ENCODE measurements around the gene MYO9A. TPM values are rescaled to one million over a fixed set of nuclear protein-coding genes. Genes with fewer than 3 reads are reported as not detected.

MYO9A gene
- polyA plus RNA-seq, 1 donor = 12.0 TPM

GRCh38 chr15:72155635-72156616 lies 38.0 kb upstream of the MYO9A start:
- WGBS (ENCODE audit: insufficient coverage, low lambda C conversion rate) = 33% methylated on average over 1 of the region's 19 CpGs
- H3K27me3 ChIP-seq (ENCODE audit: control insufficient read depth, insufficient read depth, low read length) = no peaks in the 10 kb centered on the region
- no peaks in the 10 kb centered on the region for H3K36me3 ChIP-seq (ENCODE audit: control insufficient read depth, insufficient read depth, low read length)
- peak; percentile 75 to 78 for DNase-seq
- H3K4me1 ChIP-seq (ENCODE audit: control insufficient read depth, insufficient read depth, low read length) = peaks cover 8% of the 10 kb centered on the region
- peak overlapping the region; percentile 24 for H3K27ac ChIP-seq (ENCODE audit: low read length)
- H3K4me3 ChIP-seq (ENCODE audit: low read length) = peak overlapping the region; percentile 37
- no peaks in the 10 kb centered on the region for H3K9me3 ChIP-seq (ENCODE audit: control insufficient read depth, low read depth, low read length)

GRCh38 chr15:72155003-72155621 lies 37.2 kb upstream of the MYO9A start:
- Histone ChIP-seq H3K9me3 (ENCODE audit: control insufficient read depth, low read depth, low read length) (no peaks in the 10 kb centered on the region), H3K4me3 (ENCODE audit: low read length) (peak overlapping the region; percentile 37)
- no CpG with 5 or more reads among the region's 14 CpGs for WGBS (ENCODE audit: insufficient coverage, low lambda C conversion rate)

GRCh38 chr15:72154316-72154715 lies 36.4 kb upstream of the MYO9A start:
- DNase-seq = no peak
- H3K4me3 ChIP-seq (ENCODE audit: low read length) = no peak overlapping the region
- no peak overlapping the region for H3K27ac ChIP-seq (ENCODE audit: low read length)
- no peaks in the 10 kb centered on the region for H3K27me3 ChIP-seq (ENCODE audit: control insufficient read depth, insufficient read depth, low read length)
- 96% methylated on average over 4 of the region's 7 CpGs for WGBS (ENCODE audit: insufficient coverage, low lambda C conversion rate)
- H3K4me1 ChIP-seq (ENCODE audit: control insufficient read depth, insufficient read depth, low read length) = peaks cover 8% of the 10 kb centered on the region
- H3K36me3 ChIP-seq (ENCODE audit: control insufficient read depth, insufficient read depth, low read length) = no peaks in the 10 kb centered on the region
- no peaks in the 10 kb centered on the region for H3K9me3 ChIP-seq (ENCODE audit: control insufficient read depth, low read depth, low read length)

More at GRCh38 chr15:72155003-72155621, 37.2 kb upstream of the MYO9A start:
- peak overlapping the region; percentile 24 for H3K27ac ChIP-seq (ENCODE audit: low read length)
- DNase-seq = peak in 1 of 2 donors; percentile 53
- peaks cover 8% of the 10 kb centered on the region for H3K4me1 ChIP-seq (ENCODE audit: control insufficient read depth, insufficient read depth, low read length)
- H3K27me3 ChIP-seq (ENCODE audit: control insufficient read depth, insufficient read depth, low read length) = no peaks in the 10 kb centered on the region
- H3K36me3 ChIP-seq (ENCODE audit: control insufficient read depth, insufficient read depth, low read length) = no peaks in the 10 kb centered on the region

DNA sequence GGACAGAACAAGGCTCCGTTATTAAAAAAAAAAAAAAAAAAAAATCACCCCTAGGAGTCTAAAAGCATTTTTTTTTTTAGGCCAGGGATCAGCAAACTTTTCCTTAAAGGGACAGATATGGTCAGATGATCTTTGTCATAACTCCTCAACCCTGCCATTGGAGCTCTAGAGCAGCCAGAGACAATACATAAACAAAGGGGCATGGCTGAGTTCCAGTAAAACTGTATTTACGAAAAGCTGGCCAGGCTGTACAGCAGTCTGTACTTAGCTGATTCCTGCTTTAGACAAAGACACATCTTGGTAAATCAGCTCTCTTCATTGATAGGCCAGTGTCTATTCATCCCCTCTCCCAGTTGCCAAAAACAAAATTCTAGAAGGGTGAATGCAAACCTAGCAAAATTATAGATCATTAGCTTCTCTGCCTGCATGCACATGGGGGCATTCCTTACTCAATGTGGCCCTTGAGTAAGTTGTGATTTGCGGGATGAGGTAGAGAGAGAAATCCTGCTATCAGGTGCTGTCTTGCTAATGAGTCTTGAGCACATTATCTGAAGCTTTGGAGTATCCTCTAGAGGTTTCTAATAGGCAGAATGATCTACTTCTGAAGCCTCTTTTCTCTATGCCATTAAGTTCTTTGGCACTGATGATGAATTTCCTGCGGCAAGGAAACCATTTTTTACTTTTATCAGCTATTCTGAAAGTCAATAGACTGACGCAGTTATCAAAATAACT lies 35.5 kb upstream of the MYO9A start:
- 100% methylated on average over 1 of the region's 5 CpGs for whole genome bisulfite sequencing (ENCODE audit: insufficient coverage, low lambda C conversion rate)
- no peak overlapping the region for H3K27ac ChIP-seq (ENCODE audit: low read length)
- no peaks in the 10 kb centered on the region for H3K36me3 ChIP-seq (ENCODE audit: control insufficient read depth, insufficient read depth, low read length)
- H3K4me3 ChIP-seq (ENCODE audit: low read length) = no peak overlapping the region
- H3K9me3 ChIP-seq (ENCODE audit: control insufficient read depth, low read depth, low read length) = no peaks in the 10 kb centered on the region
- no peak for DNase-seq
- no peaks in the 10 kb centered on the region for H3K27me3 ChIP-seq (ENCODE audit: control insufficient read depth, insufficient read depth, low read length)
- H3K4me1 ChIP-seq (ENCODE audit: control insufficient read depth, insufficient read depth, low read length) = peaks cover 8% of the 10 kb centered on the region

DNA sequence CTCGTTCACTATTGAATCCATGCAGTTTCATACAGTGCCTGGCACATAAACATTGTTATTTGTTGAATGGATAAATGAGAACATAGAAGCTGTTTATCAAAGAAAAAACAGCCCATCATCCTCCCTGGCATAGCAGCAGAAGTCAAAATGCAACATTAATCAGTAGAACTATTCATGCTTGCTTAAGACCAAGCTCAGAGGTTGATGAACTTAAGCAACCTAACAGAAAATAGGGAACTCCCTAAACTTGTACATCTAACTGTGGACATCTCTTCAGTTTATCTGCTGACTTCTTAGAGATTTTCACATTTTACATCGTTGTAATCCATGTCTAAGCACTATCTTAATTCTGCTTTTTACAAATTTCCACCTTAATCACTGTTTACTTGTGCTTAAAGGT lies 29.5 kb upstream of the MYO9A start:
- H3K36me3 ChIP-seq (ENCODE audit: control insufficient read depth, insufficient read depth, low read length) = no peaks in the 10 kb centered on the region
- no peak for DNase-seq
- no peaks in the 10 kb centered on the region for H3K27me3 ChIP-seq (ENCODE audit: control insufficient read depth, insufficient read depth, low read length)
- 100% methylated on average over 2 of the region's 2 CpGs for WGBS (ENCODE audit: insufficient coverage, low lambda C conversion rate)
- H3K4me1 ChIP-seq (ENCODE audit: control insufficient read depth, insufficient read depth, low read length) = no peaks in the 10 kb centered on the region
- no peaks in the 10 kb centered on the region for H3K9me3 ChIP-seq (ENCODE audit: control insufficient read depth, low read depth, low read length)
- H3K27ac ChIP-seq (ENCODE audit: low read length) = no peak overlapping the region
- H3K4me3 ChIP-seq (ENCODE audit: low read length) = no peak overlapping the region

GRCh38 chr15:72146934-72147333 lies 29.0 kb upstream of the MYO9A start:
- no peak overlapping the region for H3K27ac ChIP-seq (ENCODE audit: low read length)
- no peaks in the 10 kb centered on the region for H3K4me1 ChIP-seq (ENCODE audit: control insufficient read depth, insufficient read depth, low read length)
- DNase-seq = no peak
- no peaks in the 10 kb centered on the region for H3K9me3 ChIP-seq (ENCODE audit: control insufficient read depth, low read depth, low read length)
- H3K36me3 ChIP-seq (ENCODE audit: control insufficient read depth, insufficient read depth, low read length) = no peaks in the 10 kb centered on the region
- no peaks in the 10 kb centered on the region for H3K27me3 ChIP-seq (ENCODE audit: control insufficient read depth, insufficient read depth, low read length)
- H3K4me3 ChIP-seq (ENCODE audit: low read length) = no peak overlapping the region

GRCh38 chr15:72146221-72146620 lies 28.3 kb upstream of the MYO9A start:
- no peak overlapping the region for H3K27ac ChIP-seq (ENCODE audit: low read length)
- H3K27me3 ChIP-seq (ENCODE audit: control insufficient read depth, insufficient read depth, low read length) = no peaks in the 10 kb centered on the region
- H3K4me3 ChIP-seq (ENCODE audit: low read length) = no peak overlapping the region
- H3K9me3 ChIP-seq (ENCODE audit: control insufficient read depth, low read depth, low read length) = no peaks in the 10 kb centered on the region
- no peaks in the 10 kb centered on the region for H3K36me3 ChIP-seq (ENCODE audit: control insufficient read depth, insufficient read depth, low read length)
- no peak for DNase-seq
- H3K4me1 ChIP-seq (ENCODE audit: control insufficient read depth, insufficient read depth, low read length) = no peaks in the 10 kb centered on the region
- no CpG with 5 or more reads among the region's 3 CpGs for WGBS (ENCODE audit: insufficient coverage, low lambda C conversion rate)

GRCh38 chr15:72141171-72142084 lies 23.5 kb upstream of the MYO9A start:
- Histone ChIP-seq H3K27me3 (ENCODE audit: control insufficient read depth, insufficient read depth, low read length) (no peaks in the 10 kb centered on the region), H3K4me1 (ENCODE audit: control insufficient read depth, insufficient read depth, low read length) (no peaks in the 10 kb centered on the region), H3K4me3 (ENCODE audit: low read length) (no peak overlapping the region), H3K27ac (ENCODE audit: low read length) (no peak overlapping the region), H3K36me3 (ENCODE audit: control insufficient read depth, insufficient read depth, low read length) (no peaks in the 10 kb centered on the region), H3K9me3 (ENCODE audit: control insufficient read depth, low read depth, low read length) (no peaks in the 10 kb centered on the region)
- peak in 1 of 2 donors; percentile 35 for DNase-seq
- 23% methylated on average over 2 of the region's 4 CpGs for WGBS (ENCODE audit: insufficient coverage, low lambda C conversion rate)

- Histone ChIP-seq H3K27ac (ENCODE audit: low read length) (no peak overlapping the region), H3K9me3 (ENCODE audit: control insufficient read depth, low read depth, low read length) (no peaks in the 10 kb centered on the region), H3K4me1 (ENCODE audit: control insufficient read depth, insufficient read depth, low read length) (no peaks in the 10 kb centered on the region), H3K36me3 (ENCODE audit: control insufficient read depth, insufficient read depth, low read length) (no peaks in the 10 kb centered on the region), H3K4me3 (ENCODE audit: low read length) (no peak overlapping the region), H3K27me3 (ENCODE audit: control insufficient read depth, insufficient read depth, low read length) (no peaks in the 10 kb centered on the region)
- 50% methylated on average over 1 of the region's 3 CpGs for WGBS (ENCODE audit: insufficient coverage, low lambda C conversion rate)
- no peak for DNase-seq
Measured at GRCh38 chr15:72140088-72140487, 22.1 kb upstream of the MYO9A start.
